Stimulated activated effector memory CD8-positive, alpha-beta T cell treated with anti-CD3 and anti-CD28 coated beads, Interleukin-12 subunit alpha, Interleukin-12 subunit beta, amount 100 ng/mL, for 72 hours (primary cell): Measurements from ENCODE around the gene CUX1.
A peak's percentile ranks its signal among the peaks of the same experiment; 100 is the strongest.

Source experiments
- ATAC-seq: fragments of 150-1000 bp; cut with Tn5 transposase; 2 replicates; pipeline ENCODE4 v1.10.0; 2021
- DNase-seq, 2 donors: peaks; one replicate each; pipeline ENCODE4 v3.0.0; 2021 to 2022; ENCODE audit warnings: low spot score in 2 of 2
- H3K27ac Mint-ChIP-seq: one replicate; pipeline ENCODE4 v1.8.0; 2022; ENCODE audit warnings: mild to moderate bottlenecking, mixed read lengths
- H3K36me3 Mint-ChIP-seq: one replicate; pipeline ENCODE4 v1.8.0; 2022; ENCODE audit warnings: mild to moderate bottlenecking, mixed read lengths
- H3K4me1 Mint-ChIP-seq: one replicate; pipeline ENCODE4 v1.8.0; 2022; ENCODE audit warnings: mixed read lengths
- H3K4me3 Mint-ChIP-seq: one replicate; pipeline ENCODE4 v1.8.0; 2022; ENCODE audit warnings: mild to moderate bottlenecking, mixed read lengths
- H3K9me3 Mint-ChIP-seq: one replicate; pipeline ENCODE4 v1.8.0; 2022; ENCODE audit warnings: mixed read lengths

Gene CUX1

GRCh38 chr7:102210787-102211186 lies 393.4 kb downstream of the CUX1 start:
- H3K27ac Mint-ChIP-seq: no peak overlapping the region
- DNase-seq (no peak), ATAC-seq (no peak)
- H3K4me1 Mint-ChIP-seq: no peaks in the 10 kb centered on the region
- H3K9me3 Mint-ChIP-seq: no peaks in the 10 kb centered on the region
- no peak overlapping the region for H3K4me3 Mint-ChIP-seq
- H3K36me3 Mint-ChIP-seq: peaks cover 17% of the 10 kb centered on the region

- H3K36me3 Mint-ChIP-seq: peaks cover 11% of the 10 kb centered on the region
- DNase-seq: no peak
- H3K27ac Mint-ChIP-seq: no peak overlapping the region
- no peak overlapping the region for H3K4me3 Mint-ChIP-seq
- ATAC-seq: peak; percentile 32
- no peaks in the 10 kb centered on the region for H3K4me1 Mint-ChIP-seq
- H3K9me3 Mint-ChIP-seq: no peaks in the 10 kb centered on the region
These were observed 394.4 kb downstream of the CUX1 start for GRCh38 chr7:102211590-102212550.

GRCh38 chr7:102214477-102215072 lies 397.1 kb downstream of the CUX1 start:
- Mint-ChIP-seq H3K4me3 (no peak overlapping the region), H3K9me3 (no peaks in the 10 kb centered on the region), H3K27ac (no peak overlapping the region), H3K36me3 (peaks cover 6% of the 10 kb centered on the region), H3K4me1 (no peaks in the 10 kb centered on the region)
- DNase-seq: no peak
- ATAC-seq: no peak

- Mint-ChIP-seq H3K4me1 (no peaks in the 10 kb centered on the region), H3K9me3 (no peaks in the 10 kb centered on the region), H3K36me3 (peaks cover 1% of the 10 kb centered on the region), H3K4me3 (no peak overlapping the region), H3K27ac (no peak overlapping the region)
- ATAC-seq (no peak), DNase-seq (no peak)
These were observed 397.8 kb downstream of the CUX1 start for GRCh38 chr7:102215256-102215655.

- Mint-ChIP-seq H3K36me3 (no peaks in the 10 kb centered on the region), H3K4me1 (no peaks in the 10 kb centered on the region), H3K27ac (no peak overlapping the region), H3K9me3 (no peaks in the 10 kb centered on the region), H3K4me3 (no peak overlapping the region)
- no peak for DNase-seq
- no peak for ATAC-seq
These were observed 398.3 kb downstream of the CUX1 start for GRCh38 chr7:102215711-102216110.

GRCh38 chr7:102216573-102217314 lies 399.3 kb downstream of the CUX1 start:
- H3K27ac Mint-ChIP-seq: peak overlapping the region; percentile 35
- DNase-seq (no peak), ATAC-seq (no peak)
- no peaks in the 10 kb centered on the region for H3K4me1 Mint-ChIP-seq
- no peak overlapping the region for H3K4me3 Mint-ChIP-seq
- H3K36me3 Mint-ChIP-seq: no peaks in the 10 kb centered on the region
- H3K9me3 Mint-ChIP-seq: no peaks in the 10 kb centered on the region

GRCh38 chr7:102220229-102220850 lies 402.9 kb downstream of the CUX1 start:
- DNase-seq: no peak
- ATAC-seq: no peak
- Mint-ChIP-seq H3K9me3 (no peaks in the 10 kb centered on the region), H3K4me1 (no peaks in the 10 kb centered on the region), H3K36me3 (no peaks in the 10 kb centered on the region), H3K27ac (no peak overlapping the region), H3K4me3 (no peak overlapping the region)

GRCh38 chr7:102220960-102221800 lies 403.8 kb downstream of the CUX1 start:
- Mint-ChIP-seq H3K4me1 (no peaks in the 10 kb centered on the region), H3K9me3 (no peaks in the 10 kb centered on the region), H3K36me3 (no peaks in the 10 kb centered on the region), H3K4me3 (no peak overlapping the region), H3K27ac (no peak overlapping the region)
- ATAC-seq: no peak
- DNase-seq: no peak

GRCh38 chr7:102221961-102222360 lies 404.5 kb downstream of the CUX1 start:
- no peak for ATAC-seq
- Mint-ChIP-seq H3K27ac (no peak overlapping the region), H3K4me3 (no peak overlapping the region), H3K9me3 (no peaks in the 10 kb centered on the region), H3K4me1 (no peaks in the 10 kb centered on the region), H3K36me3 (peaks cover 2% of the 10 kb centered on the region)
- DNase-seq: no peak

- Mint-ChIP-seq H3K27ac (no peak overlapping the region), H3K36me3 (peaks cover 7% of the 10 kb centered on the region), H3K9me3 (no peaks in the 10 kb centered on the region), H3K4me1 (no peaks in the 10 kb centered on the region), H3K4me3 (no peak overlapping the region)
- DNase-seq (no peak), ATAC-seq (no peak)
These were observed 405.0 kb downstream of the CUX1 start for GRCh38 chr7:102222445-102222844.

GRCh38 chr7:102223184-102223583 lies 405.8 kb downstream of the CUX1 start:
- Mint-ChIP-seq H3K9me3 (no peaks in the 10 kb centered on the region), H3K36me3 (peaks cover 13% of the 10 kb centered on the region), H3K27ac (no peak overlapping the region)

GRCh38 chr7:102225025-102225424 lies 407.6 kb downstream of the CUX1 start:
- ATAC-seq (no peak), DNase-seq (no peak)
- peaks cover 23% of the 10 kb centered on the region for H3K36me3 Mint-ChIP-seq
- no peaks in the 10 kb centered on the region for H3K9me3 Mint-ChIP-seq
- H3K4me3 Mint-ChIP-seq: no peak overlapping the region
- no peak overlapping the region for H3K27ac Mint-ChIP-seq
- H3K4me1 Mint-ChIP-seq: no peaks in the 10 kb centered on the region

More at GRCh38 chr7:102223184-102223583, 405.8 kb downstream of the CUX1 start:
- ATAC-seq: peak; percentile 24
- H3K4me3 Mint-ChIP-seq: no peak overlapping the region
- no peak for DNase-seq
- no peaks in the 10 kb centered on the region for H3K4me1 Mint-ChIP-seq

GRCh38 chr7:102227371-102227770 lies 409.9 kb downstream of the CUX1 start:
- no peak for DNase-seq
- Mint-ChIP-seq H3K27ac (no peak overlapping the region), H3K4me3 (no peak overlapping the region), H3K36me3 (peaks cover 36% of the 10 kb centered on the region), H3K9me3 (no peaks in the 10 kb centered on the region), H3K4me1 (no peaks in the 10 kb centered on the region)
- no peak for ATAC-seq

- no peak for ATAC-seq
- Mint-ChIP-seq H3K27ac (no peak overlapping the region), H3K4me3 (no peak overlapping the region), H3K4me1 (no peaks in the 10 kb centered on the region), H3K36me3 (peaks cover 42% of the 10 kb centered on the region), H3K9me3 (no peaks in the 10 kb centered on the region)
- no peak for DNase-seq
These were observed 411.5 kb downstream of the CUX1 start for GRCh38 chr7:102228935-102229334.
